Uterus (tissue), 4 donors: ENCODE data around the gene ADAMTS19. TPM values are rescaled to one million over a fixed set of nuclear protein-coding genes. Genes with fewer than 3 reads are reported as not detected.
A peak's percentile ranks its signal among the peaks of the same experiment; 100 is the strongest.

Experiments used
- DNase-seq, 2 donors: peaks; one replicate each; pipeline ENCODE4 v3.0.0-alpha.2; 2019 to 2020
- H3K27ac ChIP-seq, 2 donors: fragments of 200-600 bp; sonication (generic); 1 replicate in 1 of 2; 2 replicates in 1 of 2; pipeline ENCODE4 v1.5.1; 2016 to 2018
- H3K27me3 ChIP-seq, 2 donors: fragments of 200-600 bp; sonication (generic); one replicate each; pipeline ENCODE4 v1.5.1; 2018 to 2019; ENCODE audit warnings: control low read depth in 1 of 2
- H3K36me3 ChIP-seq, 2 donors: fragments of 200-600 bp; sonication (generic); one replicate each; pipeline ENCODE4 v1.5.1; 2019; ENCODE audit warnings: control low read depth in 1 of 2
- H3K4me1 ChIP-seq, 2 donors: fragments of 200-600 bp; sonication (generic); one replicate each; pipeline ENCODE4 v1.5.1; 2018 to 2019; ENCODE audit warnings: control low read depth in 1 of 2
- H3K4me3 ChIP-seq, 2 donors: fragments of 200-600 bp; sonication (generic); 1 replicate in 1 of 2; 2 replicates in 1 of 2; pipeline ENCODE4 v1.5.1; 2018 to 2019; ENCODE audit warnings: mild to moderate bottlenecking in 1 of 2
- H3K9me3 ChIP-seq, 2 donors: fragments of 200-600 bp; sonication (generic); one replicate each; pipeline ENCODE4 v1.5.1; 2019; ENCODE audit warnings: control low read depth in 1 of 2
- POLR2A ChIP-seq, 2 donors: fragments of 450-650 bp; IDR thresholded peaks; one replicate each; pipeline ENCODE4 v1.6.1; 2016; ENCODE audit warnings: antibody characterized with exemption in 2 of 2, mild to moderate bottlenecking in 1 of 2, moderate library complexity in 1 of 2
- intact Hi-C: fragments of 100-400 bp; cut with DNase I; formaldehyde crosslinking; loops from one replicate; pipeline ENCODE4 v1.15.1; 2023; ENCODE audit warnings: low total_unique reads
- total RNA-seq, 4 donors: library from RNA; depleted of rRNA in 3 of 4; stranded (reverse); fragments of >200 nt in 3 of 4; gene quantifications; one replicate each; pipeline versions ENCODE4 v1.1.0 to v1.2.4, GENCODE V29; 2014 to 2023
- TF ChIP-seq, protein P1 (sequence below), 4 experiments: fragments of 200-600 bp in 2 of 4; fragments of 450-650 bp in 2 of 4; sonication (generic) in 2 of 4; IDR thresholded peaks; one replicate each; pipeline ENCODE4 v1.5.1; 2016 to 2019; ENCODE audit warnings: antibody characterized with exemption in 4 of 4, mild to moderate bottlenecking in 2 of 4, moderate library complexity in 1 of 4
- donor health status: DM: yes; HTN: yes; CAD: no.

ADAMTS19 gene
- total RNA-seq, 4 donors from 2014 or later: 1.2 to 132 (median 36.1) TPM

DNA sequence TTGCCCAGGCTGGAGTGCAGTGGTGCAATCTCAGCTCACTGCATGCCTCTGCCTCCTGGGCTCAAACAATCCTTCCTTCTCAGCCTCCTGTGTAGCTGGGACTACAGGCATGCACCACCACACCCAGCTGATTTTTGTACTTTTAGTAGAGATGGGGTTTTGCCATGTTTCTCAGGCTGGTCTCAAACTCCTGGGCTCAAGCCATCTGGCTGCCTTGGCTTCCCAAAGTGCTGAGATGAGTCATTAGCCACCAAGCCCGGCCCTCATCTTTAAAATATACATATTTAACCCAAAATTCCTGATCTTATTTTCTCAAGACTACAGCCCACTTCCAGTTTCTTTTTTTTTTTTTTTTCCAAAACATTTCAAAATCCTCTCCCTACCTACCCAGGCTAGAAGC, 256.1 kb downstream of the ADAMTS19 start:
- intact Hi-C loops: no loop called here
- no peaks in the 10 kb centered on the region for H3K4me1 ChIP-seq
- no peak overlapping the region for H3K27ac ChIP-seq
- H3K36me3 ChIP-seq: no peaks in the 10 kb centered on the region
- H3K9me3 ChIP-seq: no peaks in the 10 kb centered on the region
- H3K4me3 ChIP-seq: no peak overlapping the region
- DNase-seq: no peak
- no peaks in the 10 kb centered on the region for H3K27me3 ChIP-seq
- no peak for TF ChIP-seq POLR2A (IDR thresholded peaks at IDR 0.05)
- TF ChIP-seq, protein P1, sequence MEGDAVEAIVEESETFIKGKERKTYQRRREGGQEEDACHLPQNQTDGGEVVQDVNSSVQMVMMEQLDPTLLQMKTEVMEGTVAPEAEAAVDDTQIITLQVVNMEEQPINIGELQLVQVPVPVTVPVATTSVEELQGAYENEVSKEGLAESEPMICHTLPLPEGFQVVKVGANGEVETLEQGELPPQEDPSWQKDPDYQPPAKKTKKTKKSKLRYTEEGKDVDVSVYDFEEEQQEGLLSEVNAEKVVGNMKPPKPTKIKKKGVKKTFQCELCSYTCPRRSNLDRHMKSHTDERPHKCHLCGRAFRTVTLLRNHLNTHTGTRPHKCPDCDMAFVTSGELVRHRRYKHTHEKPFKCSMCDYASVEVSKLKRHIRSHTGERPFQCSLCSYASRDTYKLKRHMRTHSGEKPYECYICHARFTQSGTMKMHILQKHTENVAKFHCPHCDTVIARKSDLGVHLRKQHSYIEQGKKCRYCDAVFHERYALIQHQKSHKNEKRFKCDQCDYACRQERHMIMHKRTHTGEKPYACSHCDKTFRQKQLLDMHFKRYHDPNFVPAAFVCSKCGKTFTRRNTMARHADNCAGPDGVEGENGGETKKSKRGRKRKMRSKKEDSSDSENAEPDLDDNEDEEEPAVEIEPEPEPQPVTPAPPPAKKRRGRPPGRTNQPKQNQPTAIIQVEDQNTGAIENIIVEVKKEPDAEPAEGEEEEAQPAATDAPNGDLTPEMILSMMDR (IDR thresholded peaks at IDR 0.05): no peak

DNA sequence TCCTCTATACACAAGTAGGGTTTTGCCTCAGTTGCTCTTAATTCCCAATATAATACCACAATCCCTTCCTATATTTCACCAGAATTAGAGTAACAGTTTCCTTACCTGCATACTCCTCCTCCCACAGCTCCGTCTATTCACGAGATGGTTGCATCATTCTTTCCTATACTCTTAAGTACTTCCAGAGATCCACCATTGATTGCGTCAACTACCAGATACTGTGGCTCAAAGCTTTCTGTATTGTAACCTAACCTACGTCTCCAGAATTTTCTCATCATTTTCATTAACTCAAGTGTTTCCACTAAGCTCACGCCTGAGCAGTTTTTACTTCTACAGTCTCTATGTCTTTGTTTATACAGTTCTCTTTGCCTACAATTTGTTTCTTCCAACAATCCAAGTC, 256.6 kb downstream of the ADAMTS19 start:
- Histone ChIP-seq H3K36me3 (no peaks in the 10 kb centered on the region), H3K4me1 (no peaks in the 10 kb centered on the region), H3K4me3 (no peak overlapping the region), H3K9me3 (no peaks in the 10 kb centered on the region), H3K27me3 (no peaks in the 10 kb centered on the region), H3K27ac (no peak overlapping the region)
- intact Hi-C loops: no loop called here
- TF ChIP-seq POLR2A (IDR thresholded peaks at IDR 0.05): no peak
- TF ChIP-seq, protein P1 (IDR thresholded peaks at IDR 0.05): no peak
- no peak for DNase-seq

DNA sequence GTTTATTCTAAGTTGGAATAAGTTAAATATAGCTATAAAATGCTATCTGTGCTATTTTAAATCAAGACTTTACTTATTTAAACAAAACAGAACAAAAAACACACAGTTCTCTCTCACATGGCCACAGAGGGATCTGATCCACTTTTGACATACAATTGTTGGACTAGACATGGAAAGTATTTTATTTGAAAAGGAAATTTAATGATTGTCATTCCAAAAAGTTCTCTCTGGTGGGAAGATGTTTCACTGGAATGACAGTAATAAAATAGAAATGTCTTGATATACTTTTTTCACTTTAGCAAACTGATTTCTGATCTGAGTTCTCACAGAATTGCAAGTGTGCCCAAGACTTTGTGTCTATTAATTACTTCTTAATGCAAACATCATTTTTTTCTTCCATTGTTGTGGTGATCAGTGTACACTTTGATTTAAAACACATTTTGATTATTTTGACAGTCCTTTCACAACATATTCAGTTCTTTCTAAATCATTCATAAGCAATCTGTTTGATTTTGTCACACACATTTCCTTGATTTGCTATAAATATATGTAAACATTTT, 257.7 kb downstream of the ADAMTS19 start:
- no peaks in the 10 kb centered on the region for H3K36me3 ChIP-seq
- no peaks in the 10 kb centered on the region for H3K9me3 ChIP-seq
- no peaks in the 10 kb centered on the region for H3K4me1 ChIP-seq
- H3K4me3 ChIP-seq: no peak overlapping the region
- DNase-seq: no peak
- no peak overlapping the region for H3K27ac ChIP-seq
- TF ChIP-seq POLR2A (IDR thresholded peaks at IDR 0.05): no peak
- TF ChIP-seq, protein P1 (IDR thresholded peaks at IDR 0.05): no peak
- no peaks in the 10 kb centered on the region for H3K27me3 ChIP-seq
- intact Hi-C loops: no loop called here

DNA sequence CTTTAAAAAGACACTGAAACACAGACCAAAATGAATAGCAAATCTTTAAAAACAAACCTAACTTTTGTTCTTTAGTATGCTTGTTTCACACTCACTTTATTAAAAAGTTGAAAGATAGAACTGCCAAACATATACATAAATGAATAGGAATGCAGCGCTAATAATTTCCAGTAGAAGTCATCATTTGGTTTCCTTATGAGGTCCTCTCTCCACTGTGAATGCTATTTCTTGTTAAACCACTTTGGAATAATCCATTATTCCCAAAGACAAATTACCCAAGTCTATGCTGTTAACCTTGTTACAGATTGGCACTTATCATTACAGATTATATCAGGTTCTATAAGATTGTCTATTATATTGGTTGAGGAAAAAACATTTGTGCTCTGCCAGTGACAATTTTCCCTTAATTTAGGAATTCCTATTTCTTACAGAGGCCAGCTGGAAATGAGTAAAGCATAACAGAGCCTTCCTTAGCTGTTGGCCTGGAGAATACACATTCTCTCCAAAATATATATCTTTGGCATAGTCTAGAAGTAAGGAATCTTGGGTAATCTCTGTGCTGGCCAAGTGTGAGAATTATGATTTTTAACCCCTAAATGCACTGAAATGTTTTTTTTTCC, 258.5 kb downstream of the ADAMTS19 start:
- DNase-seq: no peak
- no peaks in the 10 kb centered on the region for H3K9me3 ChIP-seq
- peak overlapping the region in 1 of 2 donors; percentile 50 for H3K27ac ChIP-seq
- intact Hi-C loops: no loop called here
- no peaks in the 10 kb centered on the region for H3K36me3 ChIP-seq
- no peaks in the 10 kb centered on the region for H3K4me1 ChIP-seq
- no peak for TF ChIP-seq POLR2A (IDR thresholded peaks at IDR 0.05)
- TF ChIP-seq, protein P1 (IDR thresholded peaks at IDR 0.05): no peak
- no peak overlapping the region for H3K4me3 ChIP-seq
- H3K27me3 ChIP-seq: no peaks in the 10 kb centered on the region

GRCh38 chr5:129724222-129724621, 264.1 kb downstream of the ADAMTS19 start:
- intact Hi-C loops: no loop called here
- Histone ChIP-seq H3K27ac (no peak overlapping the region), H3K4me3 (no peak overlapping the region), H3K36me3 (no peaks in the 10 kb centered on the region), H3K27me3 (no peaks in the 10 kb centered on the region), H3K9me3 (no peaks in the 10 kb centered on the region), H3K4me1 (no peaks in the 10 kb centered on the region)
- no peak for DNase-seq
- TF ChIP-seq, protein P1 (IDR thresholded peaks at IDR 0.05): no peak
- no peak for TF ChIP-seq POLR2A (IDR thresholded peaks at IDR 0.05)
